Endothelial cell (in vitro differentiated cells): ENCODE results near the gene SYT6. TPM values are rescaled to one million over a fixed set of nuclear protein-coding genes. Genes with fewer than 3 reads are reported as not detected.

ENCODE experiments used
- DNase-seq: peaks from one replicate; pipeline ENCODE4 v3.0.0; 2021; ENCODE audit warnings: low spot score
- H3K27ac Mint-ChIP-seq: one replicate; pipeline ENCODE4 v1.8.0; 2021; ENCODE audit warnings: mixed read lengths, inconsistent platforms; ENCODE audit not compliant: unreplicated experiment
- H3K27me3 Mint-ChIP-seq: one replicate; pipeline ENCODE4 v1.8.0; 2021; ENCODE audit warnings: mild to moderate bottlenecking, moderate library complexity, mixed read lengths, inconsistent platforms; ENCODE audit not compliant: unreplicated experiment
- H3K36me3 Mint-ChIP-seq: one replicate; pipeline ENCODE4 v1.8.0; 2021; ENCODE audit warnings: mild to moderate bottlenecking, low read depth, mixed read lengths, inconsistent platforms; ENCODE audit not compliant: unreplicated experiment
- H3K4me1 Mint-ChIP-seq: one replicate; pipeline ENCODE4 v1.8.0; 2021; ENCODE audit warnings: mild to moderate bottlenecking, mixed read lengths, inconsistent platforms; ENCODE audit not compliant: unreplicated experiment
- H3K4me3 Mint-ChIP-seq: one replicate; pipeline ENCODE4 v1.8.0; 2021; ENCODE audit warnings: mild to moderate bottlenecking, mixed read lengths, inconsistent platforms; ENCODE audit not compliant: unreplicated experiment
- H3K9me3 Mint-ChIP-seq: one replicate; pipeline ENCODE4 v1.8.0; 2021; ENCODE audit warnings: mixed read lengths, inconsistent platforms; ENCODE audit not compliant: unreplicated experiment
- CTCF ChIP-seq: fragments of 200-600 bp; sonication (generic); IDR thresholded peaks from one replicate; pipeline ENCODE4 v1.5.0; 2021; ENCODE audit warnings: antibody characterized with exemption; ENCODE audit not compliant: unreplicated experiment
- total RNA-seq: library from RNA; stranded (reverse); fragmentation: NEBNext Ultra II Directional; extraction: Animal tissue kit (Norgen Biotek cat#: 25700); gene quantifications from one replicate; pipeline ENCODE4 v1.2.1, GENCODE V29; 2021; ENCODE audit not compliant: unreplicated experiment

Gene SYT6
- total RNA-seq, 1 donor from 2014 or later, result 2.1 TPM

GRCh38 chr1:114178936-114179335 is 25.3 kb upstream of the SYT6 start:
- Mint-ChIP-seq H3K27ac (no peak overlapping the region), H3K4me3 (no peak overlapping the region), H3K4me1 (peaks cover 5% of the 10 kb centered on the region), H3K27me3 (no peaks in the 10 kb centered on the region), H3K9me3 (no peaks in the 10 kb centered on the region), H3K36me3 (no peaks in the 10 kb centered on the region)
- no peak for TF ChIP-seq CTCF
- no peak for DNase-seq

GRCh38 chr1:114177282-114177681 is 23.6 kb upstream of the SYT6 start:
- H3K27me3 Mint-ChIP-seq, result no peaks in the 10 kb centered on the region
- no peak for TF ChIP-seq CTCF
- H3K36me3 Mint-ChIP-seq, result no peaks in the 10 kb centered on the region
- H3K27ac Mint-ChIP-seq, result no peak overlapping the region
- H3K9me3 Mint-ChIP-seq, result no peaks in the 10 kb centered on the region
- no peak for DNase-seq
- no peak overlapping the region for H3K4me3 Mint-ChIP-seq
- peaks cover 5% of the 10 kb centered on the region for H3K4me1 Mint-ChIP-seq

GRCh38 chr1:114176366-114176765 is 22.7 kb upstream of the SYT6 start:
- TF ChIP-seq CTCF, result no peak

GRCh38 chr1:114173680-114174079 is 20.0 kb upstream of the SYT6 start:
- Mint-ChIP-seq H3K36me3 (no peaks in the 10 kb centered on the region), H3K4me3 (no peak overlapping the region), H3K4me1 (no peaks in the 10 kb centered on the region), H3K27ac (no peak overlapping the region), H3K27me3 (no peaks in the 10 kb centered on the region), H3K9me3 (no peaks in the 10 kb centered on the region)
- DNase-seq, result no peak
- TF ChIP-seq CTCF, result no peak

More at GRCh38 chr1:114176366-114176765, 22.7 kb upstream of the SYT6 start:
- no peak for DNase-seq
- Mint-ChIP-seq H3K4me3 (no peak overlapping the region), H3K27ac (no peak overlapping the region), H3K27me3 (no peaks in the 10 kb centered on the region), H3K9me3 (no peaks in the 10 kb centered on the region), H3K36me3 (no peaks in the 10 kb centered on the region), H3K4me1 (peaks cover 5% of the 10 kb centered on the region)

- H3K27me3 Mint-ChIP-seq, result no peaks in the 10 kb centered on the region
- no peak overlapping the region for H3K27ac Mint-ChIP-seq
- no peaks in the 10 kb centered on the region for H3K36me3 Mint-ChIP-seq
- TF ChIP-seq CTCF, result no peak
- no peaks in the 10 kb centered on the region for H3K4me1 Mint-ChIP-seq
- DNase-seq, result no peak
- H3K9me3 Mint-ChIP-seq, result no peaks in the 10 kb centered on the region
- no peak overlapping the region for H3K4me3 Mint-ChIP-seq
Measured at GRCh38 chr1:114169509-114169908, 15.8 kb upstream of the SYT6 start.
